BLaER1 treated with 17β-estradiol and CSF1 and Interleukin-3, amounts not matched to agents 10 nM and 100 nM (cell line): Measurements from ENCODE around the gene TMC4.

ENCODE experiments used
- H3K27ac ChIP-seq, 11 experiments: shearing (Covaris generic); formaldehyde crosslinking; 2 replicates each; pipeline ENCODE4 v1.8.1; 2022
- H3K27me3 ChIP-seq, 11 experiments: shearing (Covaris generic); formaldehyde crosslinking; 2 replicates each; pipeline ENCODE4 v1.8.1; 2022
- H3K36me3 ChIP-seq, 11 experiments: shearing (Covaris generic); formaldehyde crosslinking; 2 replicates each; pipeline ENCODE4 v1.8.1; 2022
- H3K4me1 ChIP-seq, 10 experiments: shearing (Covaris generic); formaldehyde crosslinking; 2 replicates each; pipeline ENCODE4 v1.8.1; 2022
- H3K4me2 ChIP-seq, 11 experiments: shearing (Covaris generic); formaldehyde crosslinking; 2 replicates each; pipeline ENCODE4 v1.8.1; 2022
- H3K4me3 ChIP-seq, 10 experiments: shearing (Covaris generic); formaldehyde crosslinking; 2 replicates each; pipeline ENCODE4 v1.8.1; 2022
- H3K9ac ChIP-seq, 11 experiments: shearing (Covaris generic); formaldehyde crosslinking; 2 replicates each; pipeline ENCODE4 v1.8.1; 2022
- H3K9me3 ChIP-seq, 11 experiments: shearing (Covaris generic); formaldehyde crosslinking; replicated peaks in 1 of 11; 2 replicates each; pipeline ENCODE4 v1.8.1; 2022
- H4K20me1 ChIP-seq, 11 experiments: shearing (Covaris generic); formaldehyde crosslinking; 2 replicates each; pipeline ENCODE4 v1.8.1; 2022
- Cebpa-rat ChIP-seq, 11 experiments: shearing (Covaris generic); IDR thresholded peaks; 2 replicates each; pipeline ENCODE4 v1.8.1; 2022

Gene TMC4

DNA sequence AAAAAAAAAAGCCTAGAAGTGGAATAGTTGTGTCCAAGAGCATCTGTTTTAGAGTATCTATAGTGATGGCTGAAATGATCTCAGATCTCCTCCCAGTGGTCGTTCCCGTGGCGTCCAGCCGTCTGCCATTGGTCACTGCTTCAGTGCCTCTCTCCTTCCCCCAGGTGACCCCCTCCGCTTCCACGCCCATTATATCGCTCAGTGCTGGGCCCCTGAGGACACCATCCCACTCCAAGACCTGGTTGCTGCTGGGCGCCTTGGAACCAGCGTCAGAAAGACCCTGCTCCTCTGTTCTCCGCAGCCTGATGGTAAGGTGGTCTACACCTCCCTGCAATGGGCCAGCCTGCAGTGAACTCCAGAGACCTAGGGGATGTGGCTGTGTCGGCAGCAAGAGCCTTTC lies 20.1 kb upstream of the TMC4 start:
- Histone ChIP-seq H3K36me3 (peaks cover 32 to 54% (median 44%) of the 10 kb centered on the region in 11 experiments), H3K4me1 (peaks cover 20 to 62% (median 27%) of the 10 kb centered on the region in 10 experiments), H3K9me3 (no peaks in the 10 kb centered on the region), H4K20me1 (peaks cover 4 to 26% (median 16%) of the 10 kb centered on the region in 11 experiments; a peak in 13 of 22 replicates), H3K4me3 (peak overlapping the region in 6 of 10 experiments; percentile 77 to 97 (median 85); a peak in 10 of 20 replicates), H3K4me2 (peak overlapping the region; percentile 93 to 100 (median 97)), H3K27ac (peak overlapping the region in 4 of 11 experiments; percentile 92 to 96 (median 95); a peak in 6 of 22 replicates), H3K9ac (peak overlapping the region; percentile 86 to 95 (median 93); a peak in 21 of 22 replicates), H3K27me3 (no peaks in the 10 kb centered on the region)
- no peak for TF ChIP-seq Cebpa-rat (IDR thresholded peaks at IDR 0.05)

DNA sequence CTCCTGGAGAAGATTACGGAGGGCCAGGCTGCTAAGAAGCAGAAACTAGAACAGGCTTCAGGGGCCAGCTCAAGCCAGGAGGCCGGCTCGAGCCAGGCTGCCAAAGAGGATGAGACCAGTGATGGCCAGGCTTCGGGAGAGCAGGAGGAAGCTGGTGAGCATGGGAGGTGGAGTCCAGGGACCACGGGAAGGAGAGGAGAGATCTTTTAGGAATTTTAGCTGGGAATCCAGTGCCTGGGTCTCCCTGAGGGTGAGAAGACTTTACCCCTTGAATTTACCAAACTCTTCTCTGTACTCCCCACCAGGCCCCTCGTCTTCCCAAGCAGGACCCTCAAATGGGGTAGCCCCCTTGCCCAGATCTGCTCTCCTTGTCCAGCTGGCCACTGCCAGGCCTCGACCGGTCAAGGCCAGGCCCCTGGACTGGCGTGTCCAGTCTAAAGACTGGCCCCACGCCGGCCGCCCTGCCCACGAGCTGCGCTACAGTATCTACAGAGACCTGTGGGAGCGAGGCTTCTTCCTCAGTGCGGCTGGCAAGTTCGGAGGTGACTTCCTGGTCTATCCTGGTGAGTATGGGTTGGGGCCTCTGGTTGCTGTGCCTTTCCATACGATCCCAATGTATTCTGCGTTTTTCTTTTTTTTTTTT lies 19.0 kb upstream of the TMC4 start:
- peaks cover 39 to 53% (median 44%) of the 10 kb centered on the region in 11 experiments for H3K36me3 ChIP-seq
- H3K4me2 ChIP-seq = peak overlapping the region; percentile 93 to 100 (median 97)
- no peaks in the 10 kb centered on the region for H3K27me3 ChIP-seq
- H3K9me3 ChIP-seq = no peaks in the 10 kb centered on the region
- TF ChIP-seq Cebpa-rat (IDR thresholded peaks at IDR 0.05) = no peak
- peak overlapping the region; percentile 86 to 95 (median 93) for H3K9ac ChIP-seq
- peaks cover 31 to 62% (median 37%) of the 10 kb centered on the region in 10 experiments for H3K4me1 ChIP-seq
- peak overlapping the region; percentile 76 to 97 (median 82) for H3K4me3 ChIP-seq
- H3K27ac ChIP-seq = peak overlapping the region; percentile 83 to 97 (median 95)
- H4K20me1 ChIP-seq = peaks cover 8 to 32% (median 17%) of the 10 kb centered on the region in 11 experiments; a peak in 13 of 22 replicates

DNA sequence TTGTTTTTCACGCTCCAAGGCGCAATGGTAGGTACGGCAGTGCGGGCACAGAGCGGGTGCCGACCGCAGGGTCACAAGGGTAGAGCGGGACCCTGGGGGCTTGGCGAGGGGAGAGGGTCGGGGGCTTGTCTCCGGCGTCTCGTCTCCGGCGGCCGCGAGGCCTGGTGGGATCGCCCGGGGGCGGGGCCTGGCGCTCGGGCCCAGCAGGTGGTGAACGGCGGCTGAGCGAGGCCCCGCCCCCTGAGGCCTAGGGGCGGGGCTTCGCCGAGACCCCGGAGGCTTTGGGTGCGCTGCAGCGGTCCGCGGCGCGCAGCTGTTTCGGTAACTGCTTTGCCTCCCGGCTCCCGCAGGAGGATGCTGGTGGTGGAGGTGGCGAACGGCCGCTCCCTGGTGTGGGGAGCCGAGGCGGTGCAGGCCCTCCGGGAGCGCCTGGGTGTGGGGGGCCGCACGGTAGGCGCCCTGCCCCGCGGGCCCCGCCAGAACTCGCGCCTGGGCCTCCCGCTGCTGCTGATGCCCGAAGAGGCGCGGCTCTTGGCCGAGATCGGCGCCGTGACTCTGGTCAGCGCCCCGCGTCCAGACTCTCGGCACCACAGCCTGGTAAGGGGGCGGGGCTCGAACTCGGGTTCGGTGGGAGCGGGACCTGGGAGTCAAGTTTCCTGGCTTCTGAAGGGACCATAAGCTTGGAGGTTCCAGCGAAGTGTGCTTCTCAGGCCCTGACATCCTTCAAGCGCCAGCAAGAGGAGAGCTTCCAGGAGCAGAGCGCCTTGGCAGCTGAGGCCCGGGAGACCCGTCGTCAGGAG lies 18.3 kb upstream of the TMC4 start, which contains the start of gene TSEN34:
Gene TSEN34 (plus strand): TSS at position 298 of the 800 bp plus-strand sequence. CDS start 57 bp downstream, at position 355.
- Histone ChIP-seq H3K4me2 (peak within 1 kb of the TSS; percentile 93 to 100 (median 97)), H3K27me3 (no peaks in the 10 kb centered on the region), H4K20me1 (peaks cover 12 to 34% (median 17%) of the 10 kb centered on the region in 11 experiments; a peak in 14 of 22 replicates), H3K9ac (peak within 1 kb of the TSS; percentile 86 to 95 (median 93)), H3K27ac (peak within 1 kb of the TSS; percentile 83 to 97 (median 95)), H3K4me1 (peaks cover 37 to 62% (median 40%) of the 10 kb centered on the region in 10 experiments), H3K36me3 (peaks cover 45 to 55% (median 47%) of the 10 kb centered on the region in 11 experiments), H3K4me3 (peak within 1 kb of the TSS; percentile 76 to 97 (median 82)), H3K9me3 (no peaks in the 10 kb centered on the region)
- TF ChIP-seq Cebpa-rat (IDR thresholded peaks at IDR 0.05) = no peak

DNA sequence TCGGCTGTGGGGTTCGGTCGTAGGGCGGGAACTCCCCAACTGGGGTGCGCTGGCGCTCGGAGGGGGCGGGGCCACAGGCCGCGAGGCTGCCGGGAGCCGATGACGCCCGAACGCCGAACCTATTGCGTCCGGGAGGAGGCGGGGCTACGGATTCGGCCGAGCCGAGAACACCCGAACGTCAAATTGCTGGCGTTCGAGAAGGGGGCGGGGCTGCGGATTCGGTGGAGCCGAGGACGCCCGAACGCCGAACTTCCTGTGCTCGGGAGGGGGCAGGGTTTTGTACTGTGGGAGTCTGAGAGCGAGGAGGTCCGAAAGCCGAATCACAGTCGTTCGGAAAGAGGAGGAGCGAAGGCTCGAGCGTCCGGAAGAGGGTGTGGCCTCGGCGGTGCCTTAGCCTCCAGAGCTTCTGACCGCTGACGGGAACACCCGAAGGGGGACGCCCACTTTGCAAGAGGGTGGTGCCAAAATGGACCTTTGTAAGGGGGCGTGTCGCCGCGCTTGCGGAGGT lies 17.6 kb upstream of the TMC4 start:
- peak overlapping the region; percentile 93 to 100 (median 97); a peak in 19 of 22 replicates for H3K4me2 ChIP-seq
- peak overlapping the region; percentile 83 to 97 (median 95) for H3K27ac ChIP-seq
- H3K4me3 ChIP-seq = peak overlapping the region; percentile 76 to 97 (median 82)
- H3K9ac ChIP-seq = peak overlapping the region; percentile 86 to 95 (median 93)
- no peaks in the 10 kb centered on the region for H3K27me3 ChIP-seq
- no peak for TF ChIP-seq Cebpa-rat (IDR thresholded peaks at IDR 0.05)
- H3K9me3 ChIP-seq = no peaks in the 10 kb centered on the region
- peaks cover 48 to 57% (median 52%) of the 10 kb centered on the region in 11 experiments for H3K36me3 ChIP-seq
- H3K4me1 ChIP-seq = peaks cover 37 to 60% (median 42%) of the 10 kb centered on the region in 10 experiments
- peaks cover 12 to 40% (median 17%) of the 10 kb centered on the region in 11 experiments; a peak in 14 of 22 replicates for H4K20me1 ChIP-seq

DNA sequence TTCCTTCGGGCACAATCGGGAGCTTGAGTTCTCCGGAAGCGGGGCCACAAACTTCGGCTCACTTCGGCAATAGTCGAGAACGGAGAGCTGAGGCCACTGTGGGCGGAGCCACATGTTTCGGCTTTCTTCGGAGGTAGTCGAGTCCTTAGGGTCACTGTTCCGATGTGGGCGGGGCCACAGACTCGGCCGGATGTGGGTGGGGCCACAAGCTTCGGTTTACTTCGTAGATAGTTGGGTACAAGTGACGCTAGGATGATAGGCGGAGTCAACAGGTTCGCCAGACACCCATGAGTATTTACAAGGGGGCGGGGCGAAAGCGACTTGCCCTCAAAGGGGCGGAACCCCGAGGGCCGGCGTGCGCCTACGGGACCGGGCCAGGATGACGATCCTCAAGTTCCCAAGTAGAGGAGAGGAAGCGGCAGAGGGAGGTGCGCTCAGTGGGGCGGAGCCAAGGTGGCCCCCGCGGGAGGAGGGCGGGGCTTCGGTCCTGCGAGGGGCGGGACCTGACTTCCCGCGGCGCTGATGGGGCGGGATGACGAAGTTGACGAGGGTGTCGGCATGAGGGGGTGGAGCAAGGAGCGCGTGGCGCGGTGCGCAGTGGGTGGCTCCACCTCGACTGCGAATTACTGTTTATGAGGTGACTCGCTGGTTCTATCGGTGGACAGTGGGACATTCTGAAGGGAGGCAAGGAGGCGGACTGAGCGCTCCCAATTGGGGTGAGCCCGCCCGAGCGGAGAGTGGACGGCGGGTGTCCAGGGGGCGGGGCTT lies 17.0 kb upstream of the TMC4 start:
- peak overlapping the region; percentile 77 to 97 (median 86) for H3K4me3 ChIP-seq
- TF ChIP-seq Cebpa-rat (IDR thresholded peaks at IDR 0.05) = no peak
- peak overlapping the region; percentile 88 to 95 (median 94) for H3K9ac ChIP-seq
- H4K20me1 ChIP-seq = peaks cover 12 to 45% (median 18%) of the 10 kb centered on the region in 11 experiments; a peak in 15 of 22 replicates
- H3K27me3 ChIP-seq = no peaks in the 10 kb centered on the region
- H3K9me3 ChIP-seq = no peaks in the 10 kb centered on the region
- peak overlapping the region in 9 of 11 experiments; percentile 35 to 66 (median 51); a peak in 13 of 22 replicates for H3K4me2 ChIP-seq
- peak overlapping the region; percentile 90 to 97 (median 95) for H3K27ac ChIP-seq
- H3K36me3 ChIP-seq = peaks cover 48 to 57% (median 52%) of the 10 kb centered on the region in 11 experiments
- peaks cover 37 to 59% (median 43%) of the 10 kb centered on the region in 10 experiments for H3K4me1 ChIP-seq

DNA sequence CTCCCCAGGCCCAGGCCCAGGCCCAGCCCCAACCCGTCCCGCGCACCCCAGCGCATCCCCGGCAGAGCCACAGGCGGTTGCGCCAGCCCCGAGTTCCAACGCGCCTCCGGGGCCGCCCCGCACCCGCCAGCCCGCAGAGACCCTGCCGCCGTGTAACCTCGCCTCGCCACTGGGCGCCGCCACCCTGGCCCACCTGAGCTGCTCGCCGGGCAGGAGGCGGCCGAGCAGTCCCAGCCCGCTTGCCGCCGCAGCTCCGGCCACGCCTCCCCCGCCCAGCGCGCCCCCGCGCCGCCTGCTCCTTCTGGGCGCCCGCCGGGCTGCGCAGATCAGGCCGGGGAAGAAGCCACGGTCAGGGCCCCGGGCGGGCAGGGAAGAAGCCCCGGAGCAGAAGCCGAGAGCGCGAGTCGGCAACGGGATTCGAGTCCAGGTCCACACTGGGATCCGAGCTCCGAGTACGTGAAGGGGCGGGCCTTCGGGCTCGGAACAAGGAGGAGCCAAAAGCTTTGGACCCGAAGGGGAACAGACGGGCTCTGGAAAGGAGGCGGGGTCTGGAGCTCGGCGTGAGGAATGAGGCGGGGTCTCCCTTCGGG lies 16.3 kb upstream of the TMC4 start, which contains the start of gene MBOAT7:
Gene MBOAT7 (minus strand): TSS at position 436 of the 590 bp plus-strand sequence. CDS start 1,072 bp downstream, outside the sequence.
- Histone ChIP-seq H4K20me1 (peaks cover 12 to 51% (median 18%) of the 10 kb centered on the region in 11 experiments; a peak in 15 of 22 replicates), H3K9ac (peak within 1 kb of the TSS; percentile 88 to 95 (median 94)), H3K9me3 (no peaks in the 10 kb centered on the region), H3K4me2 (peak within 1 kb of the TSS; percentile 79 to 99 (median 94)), H3K4me3 (peak within 1 kb of the TSS; percentile 77 to 97 (median 86)), H3K4me1 (peaks cover 37 to 54% (median 42%) of the 10 kb centered on the region in 10 experiments), H3K27me3 (no peaks in the 10 kb centered on the region), H3K27ac (peak within 1 kb of the TSS; percentile 90 to 97 (median 95)), H3K36me3 (peaks cover 43 to 58% (median 49%) of the 10 kb centered on the region in 11 experiments)
- no peak for TF ChIP-seq Cebpa-rat (IDR thresholded peaks at IDR 0.05)

DNA sequence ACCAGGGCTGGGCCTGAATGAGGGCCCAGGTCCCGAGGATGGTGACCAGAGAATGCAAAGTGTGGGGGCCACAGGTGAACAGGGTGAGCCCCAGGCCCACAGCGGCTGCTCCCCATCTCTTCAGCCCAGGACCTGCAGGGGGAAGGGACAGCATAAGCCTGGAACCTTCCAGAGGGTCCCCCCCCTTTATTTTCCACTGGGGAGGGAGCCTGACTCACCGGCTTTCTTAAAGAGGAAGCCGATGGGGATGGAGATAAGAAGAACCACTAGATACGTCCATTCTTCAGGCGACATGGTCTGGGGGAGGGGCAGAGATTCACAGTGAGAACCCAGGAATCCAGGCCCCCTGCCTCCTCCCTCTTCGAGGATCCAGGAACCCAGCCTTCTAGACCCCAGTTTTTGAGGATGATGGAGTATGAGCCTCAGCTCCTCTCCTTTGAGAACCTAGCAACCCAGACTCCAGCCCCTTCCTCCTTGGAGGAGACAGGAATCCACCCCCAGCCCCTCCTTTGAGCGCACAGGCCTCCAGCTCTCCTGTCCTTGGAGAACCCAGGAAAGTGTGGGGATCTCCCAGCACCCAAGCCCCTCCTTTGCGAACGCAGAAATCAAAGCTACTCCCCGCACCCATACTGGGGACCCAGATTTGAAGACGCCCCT lies 15.4 kb upstream of the TMC4 start:
- no peak for TF ChIP-seq Cebpa-rat (IDR thresholded peaks at IDR 0.05)
- H3K9ac ChIP-seq = peak overlapping the region; percentile 88 to 95 (median 94)
- H3K36me3 ChIP-seq = peaks cover 42 to 59% (median 50%) of the 10 kb centered on the region in 11 experiments
- H4K20me1 ChIP-seq = peaks cover 12 to 60% (median 18%) of the 10 kb centered on the region in 11 experiments; a peak in 15 of 22 replicates
- H3K4me1 ChIP-seq = peaks cover 33 to 48% (median 39%) of the 10 kb centered on the region in 10 experiments
- H3K4me2 ChIP-seq = peak overlapping the region; percentile 79 to 99 (median 94)
- H3K27me3 ChIP-seq = no peaks in the 10 kb centered on the region
- H3K27ac ChIP-seq = peak overlapping the region; percentile 77 to 97 (median 91)
- peaks cover 0 to 4% (median 0%) of the 10 kb centered on the region in 11 experiments; a peak in 1 of 22 replicates for H3K9me3 ChIP-seq
- H3K4me3 ChIP-seq = peak overlapping the region; percentile 75 to 96 (median 86)
